Activated CD8-positive, alpha-beta memory T cell treated with anti-CD3 and anti-CD28 coated beads, Interleukin-2, amount 50 U/mL, for 24 hours (primary cell): ENCODE results near the gene IRF4.
"Not testable (repeated sequence)": the region's sequence is repeated elsewhere in the genome, so short reads cannot be mapped to it uniquely, and the experiment has no call there.

Experiments used
- DNase-seq: peaks from one replicate; pipeline ENCODE4 v3.0.0-alpha.2; 2020; ENCODE audit errors: extremely low read depth

IRF4 gene

DNA sequence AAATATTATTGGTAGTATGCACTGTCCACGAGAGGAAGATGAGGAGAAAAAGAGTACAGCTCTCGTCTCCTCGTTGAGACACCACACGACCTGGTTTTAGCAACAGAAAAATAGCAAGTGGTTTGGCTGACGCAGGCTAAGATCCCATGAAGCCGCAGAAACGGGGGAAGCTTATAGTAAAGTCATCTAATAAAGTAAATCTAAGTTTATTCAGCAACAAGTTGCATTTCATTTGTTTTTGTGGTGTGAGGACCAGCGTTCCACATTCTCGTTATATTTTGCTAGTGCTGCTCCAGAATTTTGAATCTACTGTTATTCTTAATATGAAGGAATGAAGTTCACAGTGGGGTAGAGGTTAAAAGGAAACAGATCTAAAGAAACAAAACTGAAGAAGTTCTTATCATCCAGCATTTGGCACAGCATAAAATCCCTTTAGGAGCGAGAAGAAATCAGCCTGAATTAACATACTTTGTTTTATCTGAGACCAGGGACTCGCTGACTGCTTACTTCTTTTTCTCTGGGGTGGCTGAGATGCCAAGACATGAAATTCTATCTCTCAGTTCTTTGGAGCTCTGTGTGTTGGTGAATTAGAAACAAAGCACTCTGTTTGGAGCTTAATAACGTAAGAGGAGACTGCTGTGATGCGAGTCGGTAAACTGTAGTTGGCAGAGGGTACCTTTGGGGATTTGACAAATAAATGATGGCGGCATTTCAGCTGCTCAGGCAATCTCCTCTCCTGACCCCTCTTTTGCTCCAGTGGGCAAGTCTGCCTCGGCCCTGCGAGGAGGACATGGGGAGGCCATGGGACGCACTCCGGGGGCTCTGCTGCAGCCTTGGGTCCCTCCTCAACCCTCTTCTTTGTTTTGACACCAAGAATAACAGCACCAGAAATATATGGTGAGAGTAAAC is 24.9 kb upstream of the IRF4 start:
- no peak for DNase-seq

DNA sequence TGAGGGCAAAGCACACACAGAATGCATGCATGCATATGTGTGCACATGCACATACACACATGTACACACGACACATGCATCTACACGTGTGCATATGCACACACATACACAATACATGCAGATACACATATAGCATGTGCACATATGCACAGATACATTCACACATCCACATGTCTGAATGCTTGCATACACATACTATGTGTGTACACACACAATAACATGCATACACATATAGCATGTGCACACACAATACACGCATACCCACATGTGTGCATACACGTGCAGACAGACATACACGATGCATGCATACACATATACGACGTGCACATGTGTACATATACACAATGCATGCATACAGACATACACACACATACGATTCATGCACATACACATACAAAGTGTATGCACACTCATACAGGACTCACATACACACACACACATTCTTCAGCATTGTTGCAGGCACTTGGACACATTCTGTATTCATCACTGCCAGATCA is 24.2 kb upstream of the IRF4 start:
- no peak for DNase-seq

DNA sequence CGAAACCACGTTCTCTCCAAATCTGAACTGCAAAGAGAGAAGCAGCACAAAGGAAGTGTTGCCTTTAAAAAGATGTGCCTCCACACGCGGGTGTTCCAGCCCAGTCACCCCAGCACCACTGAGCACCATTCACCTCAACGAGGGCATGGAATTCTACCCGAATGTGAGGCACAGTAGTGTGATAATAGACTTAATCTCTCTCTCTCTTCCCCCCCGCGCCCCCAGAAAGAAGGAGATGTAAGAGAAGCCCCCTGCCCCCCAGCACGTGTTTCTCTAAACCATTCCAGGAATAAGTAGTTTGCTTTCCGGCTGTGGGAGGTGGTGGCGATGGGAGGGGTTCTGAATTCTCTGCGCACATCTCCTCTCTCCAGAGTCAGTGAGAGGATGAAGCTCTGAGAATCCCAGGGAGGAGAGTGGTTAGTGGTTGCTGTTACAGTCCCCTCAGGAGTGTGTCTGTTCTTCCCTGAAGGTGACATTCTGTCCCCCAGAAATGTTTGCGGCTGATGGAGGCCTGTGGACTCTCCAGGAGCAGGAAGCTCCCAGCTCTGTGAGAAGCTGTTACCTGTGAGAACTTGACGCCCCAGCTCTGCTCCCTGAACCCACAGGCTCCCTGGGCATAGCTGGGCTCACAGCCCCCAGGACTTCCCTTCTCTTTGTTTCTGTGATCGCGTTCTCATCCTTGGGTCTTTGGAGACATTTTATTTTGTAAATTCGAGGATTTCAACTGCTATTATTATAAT is 23.5 kb upstream of the IRF4 start:
- DNase-seq: no peak

DNA sequence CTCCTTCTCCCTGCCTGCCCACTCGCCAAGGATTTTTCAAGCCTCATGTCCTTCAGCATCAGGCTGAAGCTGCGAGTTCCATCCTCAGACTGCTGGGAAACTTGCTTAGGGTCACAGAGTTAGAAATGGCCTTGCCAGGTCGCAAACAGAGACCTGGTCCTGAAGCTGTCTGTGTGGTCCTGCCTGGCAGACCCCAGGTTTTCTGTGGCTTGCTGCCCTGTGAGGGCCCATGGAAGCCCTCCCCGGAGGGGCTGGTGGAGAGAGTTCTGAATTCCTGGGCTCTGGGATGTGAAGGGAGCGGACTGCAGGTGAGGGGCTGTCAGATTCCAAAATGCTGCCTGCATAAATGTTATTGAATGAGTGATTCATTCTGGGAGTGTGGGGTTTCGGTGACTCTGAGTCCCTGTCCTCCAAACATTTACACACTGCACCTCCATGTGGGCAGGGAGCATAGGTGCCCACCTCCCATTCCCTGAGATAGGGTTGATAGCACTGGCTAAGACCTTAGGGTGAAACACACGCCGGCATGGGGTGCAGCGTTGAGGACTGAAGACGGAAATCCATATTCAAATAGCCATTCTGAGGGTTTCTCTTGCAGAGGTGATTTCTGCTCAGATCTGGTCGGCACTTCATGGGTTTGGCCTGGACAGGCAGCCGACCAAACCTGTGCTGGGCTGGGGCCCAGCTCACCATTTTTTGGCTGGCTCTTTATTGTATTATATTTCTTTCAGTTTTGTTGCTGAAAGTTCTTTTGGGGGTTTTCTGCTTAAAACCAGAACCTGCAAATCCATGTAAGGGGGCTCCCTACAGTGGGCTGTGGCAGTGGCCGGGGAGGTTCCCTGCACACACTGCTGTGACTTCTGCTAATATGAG is 21.8 kb upstream of the IRF4 start:
- DNase-seq: no peak

DNA sequence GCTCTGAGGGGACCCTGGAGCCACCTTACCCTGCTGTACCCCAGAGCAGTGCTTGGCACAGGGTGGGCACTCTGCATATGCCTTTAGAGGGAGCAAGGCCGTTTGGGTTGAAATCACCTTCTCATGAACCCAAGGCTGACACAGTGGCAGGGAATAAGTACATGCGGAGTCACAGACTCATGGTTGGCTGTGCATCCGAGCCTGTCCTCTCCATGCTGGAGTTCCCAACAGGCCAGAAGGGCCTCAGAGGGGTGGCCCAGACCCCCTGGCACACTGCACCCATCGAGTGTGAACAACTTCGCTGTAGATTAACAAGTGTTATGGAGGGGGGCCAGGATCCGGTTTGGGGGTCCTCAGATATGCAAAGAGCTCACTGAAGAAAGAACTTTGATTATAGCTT is 21.0 kb upstream of the IRF4 start:
- no peak for DNase-seq

DNA sequence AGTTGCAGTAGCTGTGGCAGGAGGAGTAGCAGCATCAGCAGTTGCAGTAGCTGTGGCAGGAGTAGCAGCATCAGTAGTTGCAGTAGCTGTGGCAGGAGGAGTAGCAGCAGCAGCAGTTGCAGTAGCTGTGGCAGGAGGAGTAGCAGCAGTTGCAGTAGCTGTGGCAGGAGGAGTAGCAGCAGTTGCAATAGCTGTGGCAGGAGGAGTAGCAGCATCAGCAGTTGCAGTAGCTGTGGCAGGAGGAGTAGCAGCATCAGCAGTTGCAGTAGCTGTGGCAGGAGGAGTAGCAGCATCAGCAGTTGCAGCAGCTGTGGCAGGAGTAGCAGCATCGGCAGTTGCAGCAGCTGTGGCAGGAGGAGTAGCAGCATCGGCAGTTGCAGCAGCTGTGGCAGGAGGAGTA is 19.7 kb upstream of the IRF4 start:
- not testable (repeated sequence) for DNase-seq

DNA sequence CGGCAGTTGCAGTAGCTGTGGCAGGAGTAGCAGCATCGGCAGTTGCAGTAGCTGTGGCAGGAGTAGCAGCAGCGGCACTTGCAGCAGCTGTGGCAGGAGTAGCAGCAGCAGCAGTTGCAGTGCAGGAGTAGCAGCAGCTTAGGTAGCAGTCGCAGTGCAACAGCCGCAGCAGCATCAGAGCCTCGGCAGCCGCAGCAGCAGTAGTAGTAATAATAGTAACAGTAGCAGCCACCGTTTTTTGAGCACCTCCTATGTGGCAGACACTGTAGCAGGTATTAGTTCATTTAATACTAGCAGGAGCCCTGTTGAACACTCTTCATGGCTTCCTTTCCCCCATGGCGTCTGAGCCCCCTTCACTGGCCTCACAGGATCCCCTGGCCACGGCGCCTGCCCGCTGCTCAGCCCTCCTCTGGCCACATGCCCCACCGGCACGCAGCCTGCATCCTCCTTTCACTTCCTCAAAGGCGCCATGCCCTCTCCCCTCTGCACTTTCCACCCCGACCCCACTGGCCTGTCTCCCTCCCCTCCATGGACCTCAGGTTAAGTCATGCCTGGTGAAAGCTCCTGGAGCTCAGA is 19.1 kb upstream of the IRF4 start:
- no peak for DNase-seq

DNA sequence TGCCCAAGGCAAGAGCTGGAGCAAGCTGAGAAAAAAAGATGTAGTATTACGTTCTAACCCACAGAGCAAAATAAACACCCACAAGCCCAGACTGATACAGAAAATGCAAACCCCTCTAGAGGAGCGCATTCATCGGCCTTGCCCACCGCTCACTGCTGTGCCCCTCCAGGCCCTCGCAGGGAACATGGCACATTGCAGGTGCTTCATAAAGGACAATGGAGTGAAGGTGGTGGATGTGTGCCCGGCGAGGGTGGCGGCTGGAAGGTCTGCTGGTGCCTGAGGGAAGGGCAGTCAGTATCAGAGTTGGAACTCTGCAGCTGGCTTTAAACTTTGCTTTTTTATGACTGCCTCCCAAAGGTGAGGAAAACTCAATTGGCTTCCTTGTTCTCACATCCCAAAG is 18.5 kb upstream of the IRF4 start:
- no peak for DNase-seq

DNA sequence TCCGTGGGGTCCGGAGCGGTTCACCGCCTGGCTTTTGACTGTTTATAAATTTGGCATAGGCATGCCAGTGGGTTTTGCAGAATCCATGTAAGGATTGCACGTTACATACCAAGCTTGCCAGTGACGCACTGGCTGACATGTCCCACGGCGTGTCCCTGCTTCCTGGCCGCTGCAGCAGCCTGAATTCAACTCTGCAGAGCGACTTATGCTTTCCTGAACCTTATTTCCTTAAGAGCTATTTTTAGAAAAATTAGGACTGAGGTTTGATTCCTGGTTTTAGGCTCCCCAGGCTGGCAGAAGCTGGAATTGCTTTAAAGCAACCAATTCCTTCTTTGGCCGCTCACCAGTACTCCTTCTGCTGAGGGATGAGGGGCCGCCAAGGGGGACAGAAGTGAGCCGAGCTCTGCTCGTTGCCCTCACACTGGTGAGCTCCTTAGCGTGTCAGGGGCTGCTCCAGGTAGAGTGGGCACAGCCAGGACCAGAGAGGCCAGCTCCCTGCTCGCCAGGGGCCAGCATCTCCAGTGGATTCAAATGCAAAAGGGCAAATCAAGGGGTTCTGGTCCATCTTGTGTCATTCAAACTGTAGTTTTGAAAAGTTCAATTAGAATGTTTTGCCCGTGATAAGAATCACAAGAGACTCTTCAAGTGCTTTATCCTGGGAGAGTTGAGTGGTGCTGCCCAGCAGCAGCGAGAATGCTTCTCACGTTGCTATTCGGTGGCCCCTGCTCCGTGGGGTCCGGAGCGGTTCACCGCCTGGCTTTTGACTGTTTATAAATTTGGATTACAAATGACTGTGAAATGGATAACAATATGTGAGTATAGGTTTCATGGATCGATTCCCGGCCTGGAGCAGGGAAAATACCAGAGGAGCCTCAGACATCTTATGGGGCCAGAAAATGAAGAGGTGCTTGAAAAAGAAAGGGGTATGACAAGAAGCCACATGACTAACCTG is 17.5 kb upstream of the IRF4 start:
- no peak for DNase-seq

DNA sequence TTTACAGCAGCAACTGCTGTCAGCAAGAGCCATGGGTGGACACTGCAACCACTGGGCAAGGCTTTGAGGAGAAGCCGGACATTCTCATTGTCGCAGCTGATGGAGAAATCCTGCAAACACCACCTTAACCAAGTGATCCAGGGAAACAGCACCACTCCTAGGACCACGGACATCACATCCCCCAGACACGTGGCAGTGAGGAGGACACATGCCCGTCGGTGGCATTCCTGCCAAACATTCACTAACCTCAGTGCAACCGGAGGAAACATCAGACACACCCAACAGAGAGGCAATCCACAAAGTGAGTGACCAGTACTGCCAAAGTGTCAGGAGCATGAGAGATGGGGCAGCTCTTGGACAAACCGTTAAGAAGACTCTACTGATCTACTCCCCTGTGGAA is 16.6 kb upstream of the IRF4 start:
- no peak for DNase-seq

DNA sequence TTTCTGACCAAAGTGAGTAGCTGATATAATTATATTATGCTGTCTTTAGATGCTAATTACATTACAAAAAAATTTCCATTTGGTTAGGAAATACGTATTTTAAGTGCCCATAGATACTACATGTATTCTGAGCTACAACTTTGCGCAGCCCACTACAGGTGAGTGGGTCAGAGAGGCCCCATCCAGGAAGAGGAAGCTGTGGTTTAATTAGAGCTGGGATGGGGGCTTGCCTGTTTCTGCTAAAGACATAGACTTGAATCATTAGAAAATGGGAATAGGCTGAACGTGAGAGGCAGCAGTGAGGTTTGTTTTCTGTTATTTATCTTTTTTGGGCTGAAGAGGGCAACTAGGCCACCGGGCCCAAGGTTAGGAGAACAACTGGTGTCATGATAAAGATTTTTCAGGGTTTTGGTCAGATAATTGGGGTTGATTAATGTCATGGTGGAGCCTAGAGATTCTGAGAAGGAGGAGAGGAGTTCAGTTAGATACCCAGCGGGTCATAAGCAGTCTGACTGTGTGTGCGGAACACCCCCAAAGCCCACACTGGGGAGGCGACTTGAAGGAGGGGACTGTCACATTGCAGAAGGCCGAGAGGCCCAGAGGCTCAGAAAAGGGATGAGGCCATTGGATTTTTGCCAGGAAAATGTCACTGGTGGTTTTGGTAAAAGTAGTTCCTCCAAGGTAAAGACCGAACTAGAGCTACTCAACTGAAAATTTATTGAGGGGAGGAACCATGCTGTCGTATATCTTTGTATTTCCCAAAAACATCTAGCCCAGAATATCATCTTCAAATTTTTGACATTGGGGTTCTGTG is 14.5 kb upstream of the IRF4 start:
- no peak for DNase-seq

DNA sequence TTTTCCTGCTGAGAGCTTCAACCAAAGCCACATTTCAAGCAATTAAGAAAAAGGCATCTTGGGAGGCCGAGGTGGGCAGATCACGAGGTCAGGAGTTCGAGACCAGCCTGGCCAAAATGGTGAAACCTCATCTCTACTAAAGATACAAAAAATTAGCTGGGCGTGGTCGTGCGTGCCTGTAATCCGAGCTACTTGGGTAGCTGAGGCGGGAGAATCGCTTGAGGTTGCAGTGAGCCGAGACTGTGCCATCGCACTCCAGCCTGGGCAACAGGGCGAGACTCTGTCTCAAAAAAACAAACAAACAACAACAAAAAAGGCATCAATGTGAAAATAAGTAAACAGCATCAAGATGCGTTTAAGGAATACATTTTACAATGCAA is 13.9 kb upstream of the IRF4 start:
- DNase-seq: not testable (repeated sequence)

DNA sequence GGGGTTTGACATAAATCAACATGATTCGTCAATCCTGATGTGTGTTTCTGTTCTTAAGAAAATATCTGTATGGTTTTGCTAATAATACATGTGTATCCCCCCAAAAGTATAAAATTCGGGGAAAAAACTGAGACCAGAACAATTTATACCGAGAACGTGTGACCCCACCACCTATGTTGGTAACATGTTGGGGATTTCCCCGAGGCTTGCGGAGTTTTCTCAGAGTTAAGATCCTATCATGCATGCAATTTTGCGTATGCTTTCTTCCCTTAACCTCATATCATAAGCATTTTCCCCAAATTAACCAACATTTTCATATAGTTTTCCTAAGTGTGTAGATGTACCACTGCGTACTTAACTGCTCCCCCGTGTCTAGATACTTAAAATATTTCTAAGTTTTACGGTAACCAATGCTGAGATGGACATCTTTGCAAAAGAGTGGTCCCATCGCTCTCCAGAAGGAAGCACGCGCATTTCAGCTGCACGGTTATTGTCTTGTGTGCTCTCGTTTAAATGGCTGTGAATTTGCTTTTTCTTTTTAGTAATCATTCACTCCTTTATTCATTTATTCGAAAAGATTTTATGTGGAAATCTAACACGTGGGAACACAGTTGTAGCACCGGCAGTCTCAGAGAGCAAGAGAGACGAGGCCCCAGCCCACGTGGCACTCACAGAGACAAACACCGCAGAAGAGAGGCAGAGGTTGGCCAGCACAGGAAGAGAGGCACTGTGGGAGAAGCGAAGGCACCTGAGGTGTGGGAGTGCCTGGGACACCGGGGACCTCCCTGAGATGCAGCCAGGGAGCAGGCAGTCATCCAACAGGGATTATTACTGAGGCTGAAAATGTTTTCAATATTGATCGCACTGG is 13.2 kb upstream of the IRF4 start:
- no peak for DNase-seq

DNA sequence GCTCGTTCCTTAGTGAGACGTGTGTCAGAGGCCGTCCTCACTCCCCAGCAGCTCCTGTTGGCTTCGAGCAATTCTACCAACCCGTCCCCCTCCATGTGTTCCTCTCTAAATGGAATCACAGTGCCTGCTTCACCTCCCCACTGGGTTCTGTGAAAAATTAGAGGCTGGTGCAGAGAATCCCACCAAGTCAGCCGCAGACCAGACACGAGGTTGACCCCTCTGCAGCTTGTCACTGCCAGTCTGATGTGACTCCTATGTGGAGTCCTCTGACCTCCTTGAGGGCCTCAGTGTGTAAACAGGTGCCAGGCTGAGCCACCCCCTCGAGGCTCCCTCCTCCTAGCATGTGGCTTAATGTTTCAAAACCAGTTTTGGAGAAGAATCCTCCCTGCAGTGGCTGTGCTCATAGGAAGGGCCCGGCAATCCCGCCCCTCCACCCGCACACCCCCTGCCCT is 12.6 kb upstream of the IRF4 start:
- no peak for DNase-seq

DNA sequence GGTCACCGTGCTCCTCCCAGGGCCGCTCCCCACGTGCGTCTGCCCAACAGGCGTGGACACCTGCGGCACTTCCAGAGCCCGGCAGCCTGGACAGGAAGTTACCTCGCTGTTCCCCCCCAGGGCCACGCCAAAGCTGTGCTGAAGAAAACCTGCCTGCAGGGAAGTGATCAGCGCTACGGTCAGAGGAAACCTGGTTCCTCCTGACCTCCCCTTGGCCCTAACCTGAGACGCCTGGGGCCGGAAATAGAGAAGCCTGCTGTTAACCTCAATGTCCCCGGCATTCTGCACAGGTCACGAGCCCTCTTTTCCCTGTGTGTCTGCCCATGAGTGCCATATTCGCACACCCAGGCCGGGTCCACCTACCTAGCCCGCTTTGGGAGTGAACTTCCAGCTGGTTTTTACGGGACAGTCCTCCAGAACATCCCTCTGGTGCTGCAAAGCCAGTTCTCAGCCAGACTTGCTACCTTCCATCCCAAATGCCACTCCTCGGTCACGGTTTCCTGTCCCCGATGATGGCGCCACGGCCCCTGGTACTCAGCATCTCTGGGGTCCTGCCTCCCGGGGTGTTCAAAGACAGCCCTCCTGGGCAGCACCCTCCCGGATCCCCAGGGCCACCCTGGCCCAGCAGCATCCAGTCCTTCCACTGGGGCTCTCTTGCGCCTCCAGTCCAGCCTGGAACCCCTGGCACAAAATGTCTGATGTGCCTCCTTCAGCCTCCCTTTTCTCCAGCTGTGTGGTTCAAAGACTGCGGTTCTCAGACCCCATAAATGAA is 12.0 kb upstream of the IRF4 start:
- no peak for DNase-seq

DNA sequence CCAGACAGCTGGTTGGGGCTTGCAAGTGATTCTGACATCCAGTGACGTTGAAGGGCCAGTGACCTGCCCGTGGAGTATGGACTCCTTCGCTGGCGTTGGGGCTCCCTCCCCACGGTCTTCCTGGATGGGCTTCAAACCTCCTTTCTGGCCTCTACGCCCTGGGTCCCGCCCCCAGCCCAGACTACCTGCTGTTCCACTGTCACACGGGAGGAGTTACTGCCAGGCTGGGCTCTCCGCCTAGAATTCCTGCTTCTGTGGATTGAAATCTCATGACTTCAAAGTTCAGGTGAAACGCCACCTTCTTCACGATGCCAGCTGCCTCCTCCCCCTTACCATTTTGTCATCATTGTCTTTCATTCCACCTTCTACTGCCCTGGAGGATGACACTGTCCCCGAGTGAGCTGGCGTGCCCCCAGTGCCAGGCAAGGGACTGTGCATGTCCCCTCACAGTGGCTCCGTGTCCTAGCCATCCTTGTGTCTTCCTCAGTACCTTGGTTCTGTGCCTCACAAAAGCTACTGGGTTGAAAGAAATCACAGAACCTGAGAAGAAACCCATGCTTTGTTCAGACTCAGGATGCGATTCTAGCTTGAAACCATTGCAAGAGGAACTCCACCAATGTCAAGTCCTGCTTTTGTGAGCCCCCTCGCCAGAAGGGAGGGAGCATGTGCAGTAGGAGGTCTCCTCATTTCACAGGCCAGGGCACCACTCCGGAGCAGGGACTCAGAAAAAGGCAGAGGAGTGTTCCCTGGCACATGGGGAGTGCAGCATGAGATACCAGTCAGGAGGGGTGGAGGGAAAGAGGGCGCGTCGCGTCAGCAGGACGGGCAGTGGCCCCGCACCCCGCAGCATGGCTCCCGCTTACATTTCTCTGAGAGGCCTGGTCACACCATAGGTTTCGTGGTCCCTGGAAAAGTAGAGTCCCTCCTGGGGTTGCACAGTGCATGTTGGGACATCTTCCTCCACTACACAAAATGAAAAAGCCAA is 11.0 kb upstream of the IRF4 start:
- no peak for DNase-seq
